22Rv1 (cell line): Measurements from ENCODE around the gene BASP1.
"Not testable (repeated sequence)": the region's sequence is repeated elsewhere in the genome, so short reads cannot be mapped to it uniquely, and the experiment has no call there.

ENCODE experiments used
- H3K27ac ChIP-seq: fragments of 450-650 bp; 2 replicates; pipeline ENCODE4 v1.5.1; 2017
- CTCF ChIP-seq: fragments of 450-650 bp; IDR thresholded peaks from 2 replicates; pipeline ENCODE4 v1.5.1; 2017; ENCODE audit warnings: mild to moderate bottlenecking
- ZFX ChIP-seq: fragments of 450-650 bp; IDR thresholded peaks from 2 replicates; pipeline ENCODE4 v1.6.1; 2017; ENCODE audit warnings: antibody characterized with exemption, borderline replicate concordance

The BASP1 gene

GRCh38 chr5:17308326-17309065 lies 91.1 kb downstream of the BASP1 start:
- TF ChIP-seq CTCF = no peak
- no peak for TF ChIP-seq ZFX
- no peak overlapping the region for H3K27ac ChIP-seq

- no peak overlapping the region for H3K27ac ChIP-seq
- no peak for TF ChIP-seq CTCF
- no peak for TF ChIP-seq ZFX
Measured at GRCh38 chr5:17309462-17309861, 92.0 kb downstream of the BASP1 start.

GRCh38 chr5:17310502-17310901 lies 93.1 kb downstream of the BASP1 start:
- not testable (repeated sequence) for H3K27ac ChIP-seq

GRCh38 chr5:17311811-17312210 lies 94.4 kb downstream of the BASP1 start:
- peak overlapping the region; percentile 92 for H3K27ac ChIP-seq

GRCh38 chr5:17312358-17312757 lies 94.9 kb downstream of the BASP1 start:
- TF ChIP-seq CTCF = no peak
- TF ChIP-seq ZFX = no peak

GRCh38 chr5:17314907-17315471 lies 97.6 kb downstream of the BASP1 start:
- TF ChIP-seq CTCF (no peak), ZFX (no peak)
- H3K27ac ChIP-seq = no peak overlapping the region

More at GRCh38 chr5:17312358-17312757, 94.9 kb downstream of the BASP1 start:
- H3K27ac ChIP-seq = peak overlapping the region; percentile 92

- no peak overlapping the region for H3K27ac ChIP-seq
- no peak for TF ChIP-seq ZFX
- no peak for TF ChIP-seq CTCF
Measured at GRCh38 chr5:17315710-17316221, 98.3 kb downstream of the BASP1 start.

GRCh38 chr5:17316970-17317459 lies 99.6 kb downstream of the BASP1 start:
- H3K27ac ChIP-seq = peak overlapping the region; percentile 35
- no peak for TF ChIP-seq CTCF
- no peak for TF ChIP-seq ZFX
